Erythroblast (primary cell): ENCODE data around the gene PRICKLE2.

Experiments
- GATA1 ChIP-seq: IDR thresholded peaks from 2 replicates; pipeline ENCODE4 v1.6.1; 2011; ENCODE audit warnings: low read depth, mild to moderate bottlenecking, control low read depth, low read length, moderate library complexity
- POLR2A ChIP-seq: IDR thresholded peaks from 2 replicates; pipeline ENCODE4 v1.6.1; 2011; ENCODE audit warnings: mild to moderate bottlenecking, low read length

DNA sequence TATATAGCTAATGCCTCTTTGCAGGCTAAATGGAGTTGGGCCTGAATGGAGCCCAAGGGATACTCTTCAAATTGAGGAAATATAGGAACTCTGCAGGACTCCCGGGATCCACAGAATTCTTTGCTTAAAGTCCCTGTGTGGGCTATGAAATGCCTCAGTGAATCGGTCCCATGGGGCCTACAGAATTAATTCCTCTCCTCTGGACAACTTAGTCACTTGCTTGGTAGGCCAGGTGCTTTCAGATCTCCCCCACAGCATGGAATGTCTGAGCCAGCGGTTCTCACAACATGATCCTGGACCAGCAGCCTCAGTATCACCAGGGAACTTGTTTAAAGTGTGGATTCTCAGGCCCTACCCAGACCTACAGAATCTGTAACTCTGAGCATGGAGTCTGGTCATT is 15.1 kb upstream of the PRICKLE2 start:
- no peak for TF ChIP-seq POLR2A
- no peak for TF ChIP-seq GATA1
